H1 (cell line): Measurements from ENCODE around the gene CCDC89. TPM values are rescaled to one million over a fixed set of nuclear protein-coding genes. Genes with fewer than 3 reads are reported as not detected.

Source experiments
- CTCF ChIA-PET: fragments of 300-600 bp; sonication (Branson Sonifier 250); formaldehyde crosslinking; loops from one replicate; lab custom pipeline; 2021; ENCODE audit not compliant: partially characterized antibody; lab: Charles Lee
- POLR2A ChIA-PET: fragments of 300-600 bp; sonication (Branson Sonifier 250); formaldehyde crosslinking; loops from one replicate; lab custom pipeline; 2021; ENCODE audit warnings: inconsistent platforms; ENCODE audit not compliant: partially characterized antibody; lab: Charles Lee
- DNase-seq, 2 experiments: peaks; one replicate each; pipeline versions ENCODE4 v3.0.0 to v3.0.0-alpha.2; 2010 to 2022; ENCODE audit warnings: low spot score in 2 of 2, low read depth in 1 of 2, mixed read lengths in 1 of 2
- FAIRE-seq: peaks from 2 replicates; lab custom pipeline; 2011; peaks lifted over from hg19 to GRCh38; lab: Jason Lieb, UNC
- H2AFZ ChIP-seq: 2 replicates; pipeline ENCODE4 v1.8.1; 2012; ENCODE audit warnings: low read length, inconsistent platforms
- H2AK5ac ChIP-seq: 2 replicates; pipeline ENCODE4 v1.6.1; 2013; ENCODE audit warnings: low read depth, low read length
- H2BK120ac ChIP-seq: replicated peaks from 2 replicates; pipeline ENCODE3; 2013; ENCODE audit warnings: low read depth, low read length, inconsistent platforms
- H2BK12ac ChIP-seq: 2 replicates; pipeline ENCODE4 v1.6.1; 2013; ENCODE audit warnings: low read depth, low read length
- H2BK15ac ChIP-seq: 2 replicates; pipeline ENCODE4 v1.6.1; 2013; ENCODE audit warnings: low read length
- H2BK20ac ChIP-seq: 2 replicates; pipeline ENCODE4 v1.6.1; 2013; ENCODE audit warnings: low read length
- H2BK5ac ChIP-seq: 2 replicates; pipeline ENCODE4 v1.6.1; 2013; ENCODE audit warnings: low read depth, low read length
- H3K14ac ChIP-seq: 2 replicates; pipeline ENCODE4 v1.6.1; 2013; ENCODE audit warnings: inconsistent platforms; ENCODE audit not compliant: insufficient read length
- H3K18ac ChIP-seq: 2 replicates; pipeline ENCODE4 v1.6.1; 2013; ENCODE audit warnings: low read length; ENCODE audit errors: extremely low read depth
- H3K23ac ChIP-seq: 2 replicates; pipeline ENCODE4 v1.6.1; 2013; ENCODE audit warnings: inconsistent platforms; ENCODE audit not compliant: insufficient read length
- H3K23me2 ChIP-seq: 2 replicates; pipeline ENCODE4 v1.6.1; 2013; ENCODE audit warnings: low read depth, low read length
- H3K27ac ChIP-seq: 2 replicates; pipeline ENCODE4 v1.6.1; 2011; ENCODE audit warnings: low read depth, low read length, inconsistent platforms
- H3K27me3 ChIP-seq, 4 experiments: replicated peaks in 1 of 4; 1 replicate in 1 of 4; 2 replicates in 3 of 4; pipeline versions ENCODE4 v1.6.1 to v1.8.1; 2011 to 2013; ENCODE audit warnings: low read length in 3 of 4, mild to moderate bottlenecking in 3 of 4, inconsistent platforms in 2 of 4, mixed read lengths in 2 of 4, moderate library complexity in 1 of 4; ENCODE audit not compliant: control insufficient read depth in 3 of 4, insufficient read depth in 3 of 4; ENCODE audit errors: extremely low read depth in 1 of 4
- H3K36me3 ChIP-seq, 4 experiments: 2 replicates each; pipeline versions ENCODE4 v1.6.1 to v1.8.1; 2011 to 2013; ENCODE audit warnings: mild to moderate bottlenecking in 4 of 4, low read length in 3 of 4, moderate library complexity in 2 of 4, control low read depth in 1 of 4, inconsistent platforms in 1 of 4; ENCODE audit not compliant: insufficient read depth in 4 of 4, control insufficient read depth in 2 of 4
- H3K4ac ChIP-seq: replicated peaks from 2 replicates; pipeline ENCODE3; 2013; ENCODE audit warnings: low read length, low read depth, mixed read lengths, inconsistent platforms; ENCODE audit not compliant: insufficient read length
- H3K4me1 ChIP-seq, 4 experiments: replicated peaks in 1 of 4; 1 replicate in 1 of 4; 2 replicates in 3 of 4; pipeline versions ENCODE4 v1.6.1 to v1.8.1; 2011 to 2013; ENCODE audit warnings: low read length in 3 of 4, inconsistent platforms in 2 of 4, mixed read lengths in 1 of 4; ENCODE audit not compliant: insufficient read depth in 4 of 4, control insufficient read depth in 3 of 4
- H3K4me2 ChIP-seq, 2 experiments: 2 replicates each; pipeline versions ENCODE4 v1.6.1 to v1.8.1; 2011 to 2013; ENCODE audit warnings: low read depth in 2 of 2, low read length in 2 of 2, control low read depth in 1 of 2, inconsistent platforms in 1 of 2, mild to moderate bottlenecking in 1 of 2; ENCODE audit not compliant: insufficient read depth in 1 of 2
- H3K4me3 ChIP-seq, 4 experiments: fragments of 200-600, 300-600 bp in 1 of 4; sonication (generic), shearing (Covaris generic), sonication (Bioruptor Twin) in 1 of 4; 2 replicates each; pipeline versions ENCODE4 v1.5.1 to v1.8.1; 2011 to 2016; ENCODE audit warnings: low read length in 4 of 4, low read depth in 3 of 4, control low read depth in 2 of 4, inconsistent platforms in 2 of 4, mild to moderate bottlenecking in 2 of 4, mixed read lengths in 1 of 4, moderate library complexity in 1 of 4; ENCODE audit not compliant: insufficient read depth in 2 of 4; ENCODE audit errors: extremely low read depth in 1 of 4
- H3K56ac ChIP-seq: replicated peaks from 2 replicates; pipeline ENCODE3; 2013; ENCODE audit warnings: low read depth, mild to moderate bottlenecking, mixed read lengths, low read length, inconsistent platforms; ENCODE audit not compliant: insufficient read length
- H3K79me1 ChIP-seq: 2 replicates; pipeline ENCODE4 v1.6.1; 2013; ENCODE audit warnings: low read depth, low read length, control low read depth
- H3K79me2 ChIP-seq, 2 experiments: 2 replicates each; pipeline versions ENCODE4 v1.6.1 to v1.8.1; 2012 to 2013; ENCODE audit warnings: low read length in 2 of 2, mild to moderate bottlenecking in 2 of 2, inconsistent platforms in 1 of 2; ENCODE audit not compliant: insufficient read depth in 2 of 2, control insufficient read depth in 1 of 2
- H3K9ac ChIP-seq, 4 experiments: replicated peaks in 1 of 4; 1 replicate in 1 of 4; 2 replicates in 3 of 4; pipeline versions ENCODE4 v1.6.1 to v1.8.1; 2011 to 2013; ENCODE audit warnings: low read depth in 3 of 4, low read length in 3 of 4, control low read depth in 2 of 4, mild to moderate bottlenecking in 2 of 4, moderate library complexity in 2 of 4, inconsistent platforms in 1 of 4; ENCODE audit errors: extremely low read depth in 1 of 4
- H3K9me3 ChIP-seq, 2 experiments: 2 replicates each; pipeline versions ENCODE4 v1.6.1 to v1.8.1; 2012 to 2013; ENCODE audit warnings: mild to moderate bottlenecking in 2 of 2, moderate library complexity in 2 of 2, control low read depth in 1 of 2, inconsistent platforms in 1 of 2, low read depth in 1 of 2, low read length in 1 of 2, mixed read lengths in 1 of 2; ENCODE audit not compliant: insufficient read depth in 2 of 2
- H4K20me1 ChIP-seq, 2 experiments: replicated peaks in 1 of 2; 2 replicates each; pipeline versions ENCODE3 to v1.8.1; 2011 to 2013; ENCODE audit warnings: inconsistent platforms in 2 of 2, low read length in 2 of 2, mild to moderate bottlenecking in 1 of 2; ENCODE audit not compliant: insufficient read depth in 2 of 2, control insufficient read depth in 1 of 2
- H4K5ac ChIP-seq: 2 replicates; pipeline ENCODE4 v1.6.1; 2013; ENCODE audit warnings: low read length, low read depth, mixed read lengths, inconsistent platforms; ENCODE audit not compliant: insufficient read length
- H4K8ac ChIP-seq: 2 replicates; pipeline ENCODE4 v1.8.0; 2013; ENCODE audit warnings: mild to moderate bottlenecking, moderate library complexity, low read length, inconsistent platforms; ENCODE audit not compliant: insufficient read depth; ENCODE audit errors: extremely low read depth
- H4K91ac ChIP-seq: replicated peaks from 2 replicates; pipeline ENCODE3; 2013; ENCODE audit warnings: low read length, mixed read lengths, inconsistent platforms; ENCODE audit not compliant: insufficient read length
- CHD1 ChIP-seq: IDR thresholded peaks from 2 replicates; pipeline ENCODE4 v1.6.1; 2012; ENCODE audit warnings: low read depth, low read length, improper control_type of control experiment
- EGR1 ChIP-seq: IDR thresholded peaks from 2 replicates; pipeline ENCODE4 v1.6.1; 2011; ENCODE audit warnings: low read depth, low read length, borderline replicate concordance
- EP300 ChIP-seq, 2 experiments: IDR thresholded peaks; 1 replicate in 1 of 2; 2 replicates in 1 of 2; pipeline ENCODE4 v1.6.1; 2011 to 2012; ENCODE audit warnings: low read depth in 2 of 2, low read length in 2 of 2, mild to moderate bottlenecking in 2 of 2, borderline replicate concordance in 1 of 2, inconsistent platforms in 1 of 2, moderate library complexity in 1 of 2
- KDM4A ChIP-seq: IDR thresholded peaks from one replicate; pipeline ENCODE4 v1.7.1; 2012; ENCODE audit warnings: low read depth, mild to moderate bottlenecking, moderate library complexity, low read length, inconsistent platforms; ENCODE audit not compliant: severe bottlenecking
- RNF2 ChIP-seq: fragments of 200-900, 300-1000 bp; sonication (generic); IDR thresholded peaks from 2 replicates; pipeline ENCODE4 v1.7.1; 2016; ENCODE audit warnings: borderline replicate concordance, low read depth, mild to moderate bottlenecking, antibody characterized with exemption, low read length; ENCODE audit not compliant: poor library complexity, severe bottlenecking; ENCODE audit errors: missing control alignments
- SIN3A ChIP-seq, 2 experiments: IDR thresholded peaks in 1 of 2; conservative IDR thresholded peaks in 1 of 2; 2 replicates each; pipeline ENCODE4 v1.6.1; 2011 to 2012; ENCODE audit warnings: low read length in 2 of 2, improper control_type of control experiment in 1 of 2, low read depth in 1 of 2, mild to moderate bottlenecking in 1 of 2
- TAF7 ChIP-seq: optimal IDR thresholded peaks from 2 replicates; pipeline ENCODE3; 2011; ENCODE audit warnings: low read depth, mild to moderate bottlenecking, inconsistent platforms, low read length, moderate library complexity, borderline replicate concordance
- TEAD4 ChIP-seq: IDR thresholded peaks from 2 replicates; pipeline ENCODE4 v1.6.1; 2012; ENCODE audit warnings: low read depth, low read length, inconsistent platforms, mixed read lengths
- WGBS, 2 experiments: shearing (Covaris generic) in 1 of 2; methylation state at CpG; one replicate each; pipeline versions ENCODE4 v1.1.6 to v1.1.7; 2013 to 2015; ENCODE audit warnings: low lambda C conversion rate in 2 of 2, mixed read lengths in 2 of 2, inconsistent platforms in 1 of 2, low coverage in 1 of 2, missing lambda C conversion rate in 1 of 2; ENCODE audit not compliant: insufficient replicate concordance in 2 of 2, insufficient coverage in 1 of 2, insufficient read length in 1 of 2; ENCODE audit errors: extremely low coverage in 1 of 2, missing lambda C conversion rate in 1 of 2; 5-methylcytosine and 5-hydroxymethylcytosine counted together
- long read RNA-seq, 2 experiments: library from RNA in 1 of 2; library from capped mRNA in 1 of 2; stranded (forward); transcript quantifications; one replicate each; pipeline ENCODE4 v2.0.0, GENCODE V29; 2021; ENCODE audit warnings: inconsistent platforms in 1 of 2
- polyA minus RNA-seq, 3 experiments: library from RNA; depleted of rRNA, polyadenylated mRNA; stranded (reverse); fragments of >200 nt; gene quantifications; 1 replicate in 2 of 3; 2 replicates in 1 of 3; pipeline ENCODE4 v1.2.3, GENCODE V29; 2011
- polyA plus RNA-seq, 7 experiments: library from polyadenylated mRNA; depleted of rRNA in 3 of 7; stranded (reverse) in 5 of 7; unstranded in 2 of 7; fragments of >200 nt in 5 of 7; fragments of 200-250 nt in 2 of 7; gene quantifications; 1 replicate in 5 of 7; 2 replicates in 1 of 7; 4 replicates in 1 of 7; pipeline versions ENCODE4 v1.2.1 to v1.2.3, GENCODE V29; 2011 to 2013; ENCODE audit warnings: missing spikeins in 2 of 7, mixed read lengths in 2 of 7
- total RNA-seq: library from RNA; stranded (reverse); fragmentation: NEBNext Ultra II Directional; extraction: Animal tissue kit (Norgen Biotek cat#: 25700); gene quantifications from 2 replicates; pipeline ENCODE4 v1.2.1, GENCODE V29; 2021

Gene CCDC89
- total RNA-seq (not detected in 2 replicates), polyA plus RNA-seq (2011; rRNA removed) (not detected in 2 replicates), polyA minus RNA-seq (2011; rRNA and poly(A)+ RNA removed) (not detected in 2 replicates)
- not detected for polyA plus RNA-seq (2011; cell fraction: cytosol; rRNA removed)
- not detected for polyA plus RNA-seq (2011; cell fraction: nucleus; rRNA removed)
- polyA plus RNA-seq (2012, experiment 1 of 2) = not detected in 4 replicates
- polyA plus RNA-seq (2012, experiment 2 of 2) = not detected
- polyA plus RNA-seq (2013, experiment 1 of 2) = not detected
- 0.06 TPM for polyA plus RNA-seq (2013, experiment 2 of 2)
- not detected for polyA minus RNA-seq (2011; cell fraction: cytosol; rRNA and poly(A)+ RNA removed)
- polyA minus RNA-seq (2011; cell fraction: nucleus; rRNA and poly(A)+ RNA removed) = not detected
- long read RNA-seq, experiment 1 = 0 reads
- long read RNA-seq, experiment 2 = 0 reads

DNA sequence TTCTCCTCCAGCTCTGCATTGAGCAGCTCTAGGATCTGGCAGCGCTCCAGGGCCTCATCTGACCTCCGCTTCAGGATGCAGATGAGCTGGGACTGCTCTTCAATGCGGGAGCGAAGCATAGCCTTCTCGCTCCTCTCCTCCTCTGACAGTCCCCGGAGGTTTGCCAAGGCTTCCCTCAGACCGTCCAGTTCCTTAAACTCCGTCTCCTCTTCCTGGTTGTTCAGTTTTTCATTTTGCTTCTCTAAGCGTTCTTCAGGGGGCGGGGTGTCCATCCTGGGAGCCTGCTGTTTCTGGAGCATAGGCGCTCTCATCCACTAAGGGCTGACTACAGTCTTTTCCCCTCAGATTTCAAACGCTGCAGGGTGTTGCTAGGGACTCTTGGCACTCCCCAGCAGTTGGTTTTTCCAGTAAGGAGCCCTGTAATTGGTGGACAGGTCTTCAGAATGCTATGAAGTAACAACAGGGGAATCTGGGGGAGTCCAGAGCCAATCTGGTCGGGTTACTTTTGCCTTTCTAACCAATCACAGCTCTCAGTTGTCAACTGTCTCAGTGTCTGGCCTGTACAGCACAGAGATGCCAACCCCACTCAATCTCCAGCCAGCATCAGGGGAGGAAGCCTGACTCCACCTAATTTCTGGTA is at the start of gene CCDC89:
Gene CCDC89, minus strand, starts transcription at position 376 of the 640 bp plus-strand sequence. Its CDS starts 65 bp downstream, at position 311.
- WGBS, 2 experiments = 93% methylated on average over 13 of the region's 13 CpGs; no CpG with 5 or more reads in 1 of the 2 experiments
- H3K9me3 ChIP-seq = no peaks in the 10 kb centered on the region
- ChIA-PET CTCF (interaction anchor here (0.5 to 4.5 kb wide), 5 partner anchors 11 to 503 kb away, joined by 3 to 33 read pairs (median 3); partner anchors contain the start of gene SYTL2), POLR2A (no interaction called here)
- H3K79me2 ChIP-seq = no peaks in the 10 kb centered on the region
- H2BK5ac ChIP-seq = no peak within 1 kb of the TSS
- no peak for TF ChIP-seq SIN3A (conservative IDR thresholded peaks at IDR 0.05 in 1 of 2, IDR thresholded peaks at IDR 0.05 in 1 of 2; ENCODE audit: low read depth in 1 of 2, low read length in 2 of 2)
- TF ChIP-seq KDM4A = no peak
- TF ChIP-seq TAF7 = no peak
- no peak for TF ChIP-seq EP300 (IDR thresholded peaks at IDR 0.05; ENCODE audit: borderline replicate concordance in 1 of 2, low read depth in 2 of 2, low read length in 2 of 2)
- no peak for TF ChIP-seq CHD1
- no peak for TF ChIP-seq RNF2
- TF ChIP-seq EGR1 = no peak
- no peak for TF ChIP-seq TEAD4
- H2BK20ac ChIP-seq = no peak within 1 kb of the TSS
- no peak within 1 kb of the TSS for H3K14ac ChIP-seq
- H4K8ac ChIP-seq = no peak within 1 kb of the TSS
- no peak within 1 kb of the TSS for H4K91ac ChIP-seq
- no peak within 1 kb of the TSS for H2AK5ac ChIP-seq
- no peak within 1 kb of the TSS for H3K4me3 ChIP-seq
- H3K27me3 ChIP-seq = no peaks in the 10 kb centered on the region; a peak in 1 of 7 replicates
- DNase-seq = no peak
- H3K23ac ChIP-seq = no peak within 1 kb of the TSS
- no peak within 1 kb of the TSS for H3K56ac ChIP-seq
- no peaks in the 10 kb centered on the region for H3K79me1 ChIP-seq
- H3K4me1 ChIP-seq = peaks cover 0 to 3% (median 1%) of the 10 kb centered on the region in 4 experiments; a peak in 3 of 7 replicates
- no peak within 1 kb of the TSS; the same call in 1 of the 2 replicates for H2BK15ac ChIP-seq
- H3K23me2 ChIP-seq = no peaks in the 10 kb centered on the region
- H3K4me2 ChIP-seq = no peak within 1 kb of the TSS
- H4K5ac ChIP-seq = no peak within 1 kb of the TSS
- H3K36me3 ChIP-seq = no peaks in the 10 kb centered on the region
- H3K4ac ChIP-seq = no peak within 1 kb of the TSS
- H2BK120ac ChIP-seq = no peak within 1 kb of the TSS
- no peak within 1 kb of the TSS for H3K9ac ChIP-seq
- peak within 1 kb of the TSS; percentile 72; the same call in 1 of the 2 replicates for H2AFZ ChIP-seq
- H3K27ac ChIP-seq = no peak within 1 kb of the TSS
- H3K18ac ChIP-seq = no peak within 1 kb of the TSS
- no peak for FAIRE-seq
- no peaks in the 10 kb centered on the region for H4K20me1 ChIP-seq
- no peak within 1 kb of the TSS for H2BK12ac ChIP-seq
